Mesenchymal stem cell (in vitro differentiated cells and primary cell): ENCODE data around the gene NIT1.
A peak's percentile ranks its signal among the peaks of the same experiment; 100 is the strongest.

Experiments
- DNase-seq: peaks from one replicate; pipeline ENCODE4 v3.0.0-alpha.2; 2013
- H2AFZ ChIP-seq: one replicate; pipeline ENCODE4 v1.6.1; 2013; ENCODE audit warnings: low read depth, mild to moderate bottlenecking, control low read depth, inconsistent platforms, low read length, moderate library complexity
- H2AK5ac ChIP-seq: 2 replicates; pipeline ENCODE4 v1.6.1; 2013; ENCODE audit warnings: low read length, moderate library complexity, mild to moderate bottlenecking, inconsistent platforms; ENCODE audit not compliant: severe bottlenecking
- H2BK120ac ChIP-seq: one replicate; pipeline ENCODE4 v1.6.1; 2013; ENCODE audit warnings: low read depth, mild to moderate bottlenecking, inconsistent platforms, low read length, moderate library complexity
- H2BK12ac ChIP-seq, 2 experiments: one replicate each; pipeline ENCODE4 v1.6.1; 2013; ENCODE audit warnings: inconsistent platforms in 2 of 2, low read length in 2 of 2, mild to moderate bottlenecking in 2 of 2, moderate library complexity in 2 of 2, control low read depth in 1 of 2
- H2BK15ac ChIP-seq: one replicate; pipeline ENCODE4 v1.6.1; 2013; ENCODE audit warnings: mild to moderate bottlenecking, low read depth, inconsistent platforms; ENCODE audit not compliant: poor library complexity, severe bottlenecking
- H2BK5ac ChIP-seq: 2 replicates; pipeline ENCODE4 v1.6.1; 2013; ENCODE audit warnings: low read depth, mild to moderate bottlenecking, low read length, control low read depth, inconsistent platforms; ENCODE audit not compliant: poor library complexity, severe bottlenecking
- H3K14ac ChIP-seq, 2 experiments: one replicate each; pipeline ENCODE4 v1.6.1; 2013; ENCODE audit warnings: inconsistent platforms in 2 of 2, low read length in 2 of 2, control low read depth in 1 of 2, mild to moderate bottlenecking in 1 of 2, moderate library complexity in 1 of 2
- H3K18ac ChIP-seq, 2 experiments: one replicate each; pipeline ENCODE4 v1.6.1; 2013; ENCODE audit warnings: inconsistent platforms in 2 of 2, low read length in 2 of 2, control low read depth in 1 of 2, low read depth in 1 of 2, mild to moderate bottlenecking in 1 of 2
- H3K23ac ChIP-seq, 2 experiments: one replicate each; pipeline ENCODE4 v1.6.1; 2013; ENCODE audit warnings: inconsistent platforms in 2 of 2, low read length in 2 of 2, mild to moderate bottlenecking in 2 of 2, moderate library complexity in 2 of 2, control low read depth in 1 of 2
- H3K27ac ChIP-seq: 2 replicates; pipeline ENCODE4 v1.5.1; 2013; ENCODE audit warnings: mild to moderate bottlenecking, moderate library complexity, low read length, control low read depth, inconsistent platforms; ENCODE audit not compliant: poor library complexity, severe bottlenecking
- H3K27me3 ChIP-seq, 2 experiments: 2 replicates each; pipeline versions ENCODE4 v1.6.1 to v1.7.0; 2013; ENCODE audit warnings: low read length in 2 of 2, mild to moderate bottlenecking in 2 of 2, moderate library complexity in 2 of 2, control low read depth in 1 of 2, inconsistent platforms in 1 of 2; ENCODE audit not compliant: control insufficient read depth in 1 of 2, insufficient read depth in 1 of 2
- H3K36me3 ChIP-seq, 2 experiments: 2 replicates each; pipeline versions ENCODE4 v1.6.1 to v1.7.0; 2013; ENCODE audit warnings: low read length in 2 of 2, control low read depth in 1 of 2, inconsistent platforms in 1 of 2, low read depth in 1 of 2, mild to moderate bottlenecking in 1 of 2; ENCODE audit not compliant: insufficient read depth in 2 of 2, control insufficient read depth in 1 of 2
- H3K4ac ChIP-seq, 2 experiments: one replicate each; pipeline ENCODE4 v1.6.1; 2013; ENCODE audit warnings: inconsistent platforms in 2 of 2, low read length in 2 of 2, mild to moderate bottlenecking in 2 of 2, moderate library complexity in 2 of 2, control low read depth in 1 of 2, low read depth in 1 of 2
- H3K4me1 ChIP-seq: 2 replicates; pipeline ENCODE4 v1.6.1; 2013; ENCODE audit warnings: low read depth, low read length, control low read depth; ENCODE audit not compliant: control insufficient read depth, insufficient read depth
- H3K4me2 ChIP-seq: 2 replicates; pipeline ENCODE4 v1.6.1; 2013; ENCODE audit warnings: low read length, mild to moderate bottlenecking, inconsistent platforms; ENCODE audit not compliant: poor library complexity, severe bottlenecking
- H3K4me3 ChIP-seq, 2 experiments: 2 replicates each; pipeline versions ENCODE4 v1.5.1 to v1.7.0; 2013; ENCODE audit warnings: low read length in 2 of 2, mild to moderate bottlenecking in 2 of 2, control low read depth in 1 of 2, low read depth in 1 of 2; ENCODE audit not compliant: insufficient read depth in 1 of 2
- H3K79me1 ChIP-seq: replicated peaks from 2 replicates; pipeline ENCODE4 v1.6.1; 2013; ENCODE audit warnings: mild to moderate bottlenecking, control low read depth, low read length, inconsistent platforms; ENCODE audit not compliant: poor library complexity, severe bottlenecking
- H3K9ac ChIP-seq: 2 replicates; pipeline ENCODE4 v1.7.0; 2013; ENCODE audit warnings: mild to moderate bottlenecking, low read length, moderate library complexity
- H3K9me3 ChIP-seq: 2 replicates; pipeline ENCODE4 v1.7.0; 2013; ENCODE audit warnings: mild to moderate bottlenecking, low read length; ENCODE audit not compliant: control insufficient read depth
- H4K8ac ChIP-seq: one replicate; pipeline ENCODE4 v1.6.1; 2013; ENCODE audit warnings: inconsistent platforms, mild to moderate bottlenecking, low read length, moderate library complexity
- H4K91ac ChIP-seq: one replicate; pipeline ENCODE4 v1.6.1; 2013; ENCODE audit warnings: mild to moderate bottlenecking, low read length, inconsistent platforms
- WGBS: methylation state at CpG from one replicate; pipeline ENCODE4 v1.1.7; 2013; ENCODE audit warnings: mixed read lengths; 5-methylcytosine and 5-hydroxymethylcytosine counted together

NIT1 gene

DNA sequence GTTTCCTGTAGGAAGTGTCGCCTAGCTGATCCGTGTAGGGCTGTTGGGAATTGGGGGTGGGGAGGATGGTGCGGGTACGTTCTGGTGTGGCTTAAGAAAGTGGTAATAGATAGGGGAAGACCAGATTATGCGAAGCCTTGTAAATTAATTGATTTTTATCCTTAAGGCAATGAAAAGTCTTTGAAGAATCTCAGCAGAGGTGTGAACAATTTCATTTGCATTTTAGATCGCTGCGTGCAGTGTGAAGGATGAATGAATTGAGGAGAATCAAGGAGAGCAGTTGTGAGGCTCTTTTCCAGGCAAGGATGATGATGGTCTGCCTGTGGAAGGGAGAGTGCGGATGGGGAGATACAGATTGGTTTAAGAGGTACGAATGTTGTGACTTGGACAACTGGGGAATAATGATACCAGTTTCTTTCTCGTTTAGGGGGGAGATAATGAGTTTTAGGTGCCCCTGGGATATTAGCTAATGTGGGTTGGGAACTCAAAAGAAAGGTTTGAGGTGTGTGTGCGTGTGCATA is 15.4 kb downstream of the NIT1 start:
- peak overlapping the region in 1 of 2 experiments; percentile 47 for H2BK12ac ChIP-seq
- H3K23ac ChIP-seq: peak overlapping the region in 1 of 2 experiments; percentile 70
- no peak overlapping the region for H2BK120ac ChIP-seq
- H3K9ac ChIP-seq: peak overlapping the region; percentile 95
- WGBS: 1% methylated on average over 11 of the region's 11 CpGs
- H4K8ac ChIP-seq: peak overlapping the region; percentile 90
- no peaks in the 10 kb centered on the region for H3K9me3 ChIP-seq
- H2BK5ac ChIP-seq: no peak overlapping the region
- DNase-seq: peak; percentile 64
- peak overlapping the region; percentile 91 to 98 for H3K18ac ChIP-seq
- H4K91ac ChIP-seq: peak overlapping the region; percentile 62
- H3K4ac ChIP-seq: peak overlapping the region; percentile 75 to 85
- peak overlapping the region; percentile 40 for H3K4me2 ChIP-seq
- H3K27ac ChIP-seq: peak overlapping the region; percentile 88
- H3K4me1 ChIP-seq: peaks cover 9% of the 10 kb centered on the region
- H2AFZ ChIP-seq: peak overlapping the region; percentile 64
- H3K14ac ChIP-seq: no peak overlapping the region
- H2BK15ac ChIP-seq: no peak overlapping the region
- no peak overlapping the region for H2AK5ac ChIP-seq
- no peaks in the 10 kb centered on the region for H3K27me3 ChIP-seq
- peaks cover 6 to 24% of the 10 kb centered on the region in 2 experiments for H3K36me3 ChIP-seq
- peaks cover 32% of the 10 kb centered on the region for H3K79me1 ChIP-seq
- peak overlapping the region; percentile 75 to 94 for H3K4me3 ChIP-seq

DNA sequence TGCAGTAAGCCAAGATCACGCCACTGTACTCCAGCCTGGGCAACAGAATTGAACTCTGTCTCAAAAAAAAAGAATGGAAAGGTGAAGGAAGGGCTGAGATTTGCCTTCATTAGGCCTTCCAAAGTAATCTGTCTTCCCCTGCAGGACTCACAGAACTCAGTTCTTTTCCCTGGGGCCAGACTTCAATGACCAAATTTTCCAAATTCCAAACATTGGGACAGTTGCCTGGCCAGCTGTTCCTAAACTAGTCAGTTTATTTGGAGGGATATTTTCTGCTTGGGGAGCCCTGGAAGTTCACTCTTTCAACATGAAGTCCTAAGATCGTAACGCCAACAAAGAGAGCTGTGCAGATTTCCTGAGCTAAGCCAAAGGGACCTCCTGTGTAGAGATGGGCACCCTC is 20.0 kb downstream of the NIT1 start:
- Histone ChIP-seq H2AFZ (no peak overlapping the region), H2AK5ac (no peak overlapping the region), H4K8ac (no peak overlapping the region), H4K91ac (no peak overlapping the region), H3K27ac (no peak overlapping the region), H2BK15ac (no peak overlapping the region), H3K4me2 (no peak overlapping the region), H3K36me3 (peaks cover 0 to 4% of the 10 kb centered on the region in 2 experiments), H2BK5ac (no peak overlapping the region), H3K23ac (no peak overlapping the region), H3K18ac (no peak overlapping the region), H3K14ac (no peak overlapping the region), H3K27me3 (no peaks in the 10 kb centered on the region), H3K9me3 (no peaks in the 10 kb centered on the region), H3K9ac (no peak overlapping the region), H3K4me3 (no peak overlapping the region), H2BK12ac (no peak overlapping the region), H2BK120ac (no peak overlapping the region), H3K4me1 (peaks cover 7% of the 10 kb centered on the region), H3K4ac (no peak overlapping the region), H3K79me1 (peaks cover 30% of the 10 kb centered on the region)
- no peak for DNase-seq
- WGBS: 90% methylated on average over 3 of the region's 3 CpGs

DNA sequence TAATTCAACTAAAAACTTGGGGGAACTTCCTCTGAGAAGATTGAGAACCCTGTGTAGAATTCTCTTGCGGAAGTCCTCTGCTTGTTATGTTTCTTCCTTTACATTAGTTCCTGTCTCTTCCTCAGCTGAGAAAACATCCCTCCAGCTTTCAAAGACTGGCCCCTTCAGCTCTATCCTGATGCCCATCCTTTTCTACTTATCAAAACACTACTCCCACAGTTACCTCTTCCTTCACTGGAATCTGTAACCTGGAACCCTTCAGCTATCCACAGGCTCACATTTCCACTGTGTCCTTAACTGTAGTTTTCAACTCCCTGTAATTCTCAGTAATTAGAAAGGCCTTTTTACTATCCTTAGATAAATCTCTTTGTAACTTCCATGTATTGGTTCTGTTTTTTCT is 20.5 kb downstream of the NIT1 start:
- Histone ChIP-seq H3K18ac (no peak overlapping the region), H3K4me1 (peaks cover 7% of the 10 kb centered on the region), H3K27ac (no peak overlapping the region), H4K8ac (no peak overlapping the region), H3K36me3 (peaks cover 0 to 4% of the 10 kb centered on the region in 2 experiments), H3K23ac (no peak overlapping the region), H2AFZ (no peak overlapping the region), H2BK15ac (no peak overlapping the region), H3K14ac (no peak overlapping the region), H2AK5ac (no peak overlapping the region), H3K79me1 (peaks cover 30% of the 10 kb centered on the region), H3K9ac (no peak overlapping the region), H4K91ac (no peak overlapping the region), H2BK120ac (no peak overlapping the region), H3K27me3 (no peaks in the 10 kb centered on the region), H2BK12ac (no peak overlapping the region), H3K4me3 (no peak overlapping the region), H3K4me2 (no peak overlapping the region), H2BK5ac (no peak overlapping the region), H3K4ac (no peak overlapping the region), H3K9me3 (no peaks in the 10 kb centered on the region)
- DNase-seq: no peak
- 100% methylated on average over 1 of the region's 1 CpG for WGBS

DNA sequence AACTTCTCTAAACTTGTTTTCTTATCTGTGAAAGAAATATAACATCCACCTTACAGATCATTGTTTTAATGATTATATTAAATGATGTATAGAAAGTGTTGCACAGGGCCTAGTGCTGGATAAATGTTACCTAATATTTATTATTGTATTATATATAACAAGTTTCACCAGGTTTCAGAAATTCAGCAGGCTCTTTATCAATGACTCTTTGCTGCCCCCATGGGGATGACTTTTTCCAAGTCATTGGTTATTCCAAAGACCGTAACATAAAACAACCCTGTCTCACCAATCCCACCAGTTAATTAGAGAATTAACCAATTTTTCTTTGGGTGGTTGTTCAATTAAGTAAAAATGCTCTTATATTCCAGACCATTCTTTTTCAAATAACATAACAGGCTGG is 21.9 kb downstream of the NIT1 start:
- Histone ChIP-seq H3K27me3 (no peaks in the 10 kb centered on the region), H3K27ac (no peak overlapping the region), H3K9me3 (no peaks in the 10 kb centered on the region), H4K8ac (no peak overlapping the region), H3K4me3 (no peak overlapping the region), H3K23ac (no peak overlapping the region), H3K14ac (no peak overlapping the region), H3K36me3 (peaks cover 0 to 1% of the 10 kb centered on the region in 2 experiments), H3K9ac (no peak overlapping the region), H2BK120ac (no peak overlapping the region), H4K91ac (no peak overlapping the region), H2AFZ (no peak overlapping the region), H3K4me2 (no peak overlapping the region), H2BK12ac (no peak overlapping the region), H3K18ac (no peak overlapping the region), H2BK15ac (no peak overlapping the region), H2AK5ac (no peak overlapping the region), H3K79me1 (peaks cover 29% of the 10 kb centered on the region), H3K4ac (no peak overlapping the region), H3K4me1 (no peaks in the 10 kb centered on the region), H2BK5ac (no peak overlapping the region)
- DNase-seq: peak; percentile 70
- no CpG with 5 or more reads among the region's 1 CpG for WGBS
